NK-92 (cell line): ENCODE data around the gene EYA4.

Experiments used
- DNase-seq: peaks from one replicate; lab custom pipeline; 2025; ENCODE audit not compliant: unreplicated experiment; lab: John Stamatoyannopoulos, UW

Gene EYA4

GRCh38 chr6:133441491-133441890, 200.3 kb downstream of the EYA4 start:
- DNase-seq = no peak

- no peak for DNase-seq
Observed at GRCh38 chr6:133446789-133447188, 205.6 kb downstream of the EYA4 start.

GRCh38 chr6:133447924-133448323, 206.8 kb downstream of the EYA4 start:
- no peak for DNase-seq

GRCh38 chr6:133456439-133456838, 215.3 kb downstream of the EYA4 start:
- DNase-seq = no peak

GRCh38 chr6:133456944-133457343, 215.8 kb downstream of the EYA4 start:
- DNase-seq = no peak

GRCh38 chr6:133460101-133460500, 218.9 kb downstream of the EYA4 start:
- DNase-seq = no peak

- DNase-seq = no peak
Observed at GRCh38 chr6:133463790-133464189, 222.6 kb downstream of the EYA4 start.

GRCh38 chr6:133466680-133467079, 225.5 kb downstream of the EYA4 start:
- no peak for DNase-seq

- no peak for DNase-seq
Observed at GRCh38 chr6:133467231-133467981, 226.2 kb downstream of the EYA4 start.

- DNase-seq = no peak
Observed at GRCh38 chr6:133467982-133468380, 226.8 kb downstream of the EYA4 start.

- DNase-seq = no peak
Observed at GRCh38 chr6:133468591-133468990, 227.4 kb downstream of the EYA4 start.

- no peak for DNase-seq
Observed at GRCh38 chr6:133474516-133474915, 233.4 kb downstream of the EYA4 start.

GRCh38 chr6:133478673-133479072, 237.5 kb downstream of the EYA4 start:
- DNase-seq = no peak

- no peak for DNase-seq
Observed at GRCh38 chr6:133487174-133487573, 246.0 kb downstream of the EYA4 start.

- no peak for DNase-seq
Observed at GRCh38 chr6:133495205-133495903, 254.2 kb downstream of the EYA4 start.

- DNase-seq = no peak
Observed at GRCh38 chr6:133499662-133500061, 258.5 kb downstream of the EYA4 start.

GRCh38 chr6:133501675-133502270, 260.6 kb downstream of the EYA4 start:
- no peak for DNase-seq

- no peak for DNase-seq
Observed at GRCh38 chr6:133502441-133503335, 261.5 kb downstream of the EYA4 start.

GRCh38 chr6:133503336-133503729, 262.2 kb downstream of the EYA4 start:
- DNase-seq = no peak

GRCh38 chr6:133504158-133504557, 263.0 kb downstream of the EYA4 start:
- no peak for DNase-seq

GRCh38 chr6:133504761-133505160, 263.6 kb downstream of the EYA4 start:
- no peak for DNase-seq
